NCI-H146 treated with DMSO at 0.1 percent for 48 hours (cell line): Measurements from ENCODE around the gene GSS.

Experiments
- DNase-seq: peaks from one replicate; lab custom pipeline; 2025; ENCODE audit not compliant: unreplicated experiment; lab: John Stamatoyannopoulos, UW

GSS gene

DNA sequence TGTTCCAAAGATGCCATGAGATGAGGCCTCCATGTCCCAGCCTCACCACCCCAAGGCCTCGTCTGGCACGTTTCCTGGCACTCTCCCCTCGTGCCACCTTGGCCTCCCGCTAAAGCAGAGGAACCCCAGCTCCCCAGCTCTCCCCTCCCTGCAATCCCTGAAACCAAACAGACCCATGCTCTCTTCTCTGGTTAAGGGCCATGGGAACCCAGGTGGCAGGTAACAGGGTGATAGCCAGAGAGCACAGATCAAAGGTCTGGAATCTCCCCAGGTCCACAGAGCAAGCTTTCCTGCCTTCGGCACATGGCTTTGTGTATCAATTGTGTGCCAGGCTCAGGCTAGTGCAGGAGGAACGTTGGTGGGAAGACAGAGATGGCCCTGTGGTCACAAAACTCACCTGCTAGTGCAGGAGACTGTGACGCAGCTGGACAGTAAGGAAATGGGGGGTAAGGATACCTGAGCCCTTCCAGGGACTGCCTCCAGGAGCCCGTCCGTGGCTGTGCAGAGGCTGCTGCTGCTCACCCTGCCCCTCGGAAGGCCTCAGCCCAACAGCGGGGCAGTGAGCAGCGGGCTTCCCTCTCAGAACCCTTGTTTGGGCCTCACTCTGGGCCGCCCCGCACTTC, 39.0 kb upstream of the GSS start:
- no peak for DNase-seq

DNA sequence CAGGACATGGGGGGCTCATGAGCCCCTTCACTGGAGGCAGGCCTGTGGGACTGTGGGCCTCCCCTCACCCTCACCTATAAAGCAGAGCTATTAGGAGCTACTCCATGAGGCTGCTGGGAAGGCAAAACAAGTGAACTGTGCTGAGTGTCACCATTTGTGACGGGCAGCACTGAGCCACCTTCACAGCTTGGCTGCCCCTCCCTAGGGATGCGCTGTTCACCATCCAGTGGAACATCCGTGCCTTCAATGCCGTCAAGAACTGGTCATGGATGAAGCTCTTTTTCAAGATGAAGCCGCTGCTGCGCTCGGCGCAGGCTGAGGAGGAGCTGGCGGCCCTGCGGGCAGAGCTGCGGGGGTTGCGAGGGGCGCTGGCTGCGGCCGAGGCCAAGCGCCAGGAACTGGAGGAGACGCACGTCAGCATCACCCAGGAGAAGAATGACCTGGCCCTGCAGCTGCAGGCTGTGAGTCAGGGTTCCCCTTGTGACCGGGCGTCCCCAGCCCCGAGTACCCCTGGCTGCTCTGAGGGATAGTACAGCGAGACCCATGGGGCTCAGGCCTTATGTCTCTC, 38.4 kb upstream of the GSS start:
- no peak for DNase-seq

DNA sequence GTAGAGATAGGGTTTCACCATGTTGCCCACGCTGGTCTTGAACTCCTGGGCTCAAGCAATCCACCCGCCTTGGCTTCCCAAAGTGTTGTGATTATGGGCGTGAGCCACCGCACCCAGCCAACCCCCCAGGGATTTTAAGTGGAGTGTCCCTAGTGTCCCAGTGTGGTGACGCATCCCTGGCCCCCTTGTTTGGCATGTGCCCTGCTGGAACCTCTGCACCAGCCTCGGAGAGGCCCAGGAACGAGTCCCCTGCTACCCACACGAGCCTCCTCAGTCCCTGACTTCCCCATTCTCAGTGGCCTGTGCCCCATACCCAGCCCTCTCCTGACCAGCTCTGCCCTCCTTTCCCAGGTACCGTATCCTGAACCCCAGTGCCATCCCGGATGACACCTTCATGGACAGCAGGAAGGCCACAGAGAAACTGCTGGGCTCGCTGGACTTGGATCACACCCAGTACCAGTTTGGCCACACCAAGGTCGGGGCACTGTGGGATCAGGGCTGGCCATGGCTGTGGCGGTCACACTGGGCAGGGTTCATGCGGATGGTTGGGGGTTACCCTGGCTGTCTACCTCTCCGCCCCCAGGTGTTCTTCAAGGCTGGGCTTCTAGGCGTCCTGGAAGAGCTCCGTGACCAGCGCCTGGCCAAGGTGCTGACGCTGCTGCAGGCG, 37.3 kb upstream of the GSS start:
- no peak for DNase-seq

DNA sequence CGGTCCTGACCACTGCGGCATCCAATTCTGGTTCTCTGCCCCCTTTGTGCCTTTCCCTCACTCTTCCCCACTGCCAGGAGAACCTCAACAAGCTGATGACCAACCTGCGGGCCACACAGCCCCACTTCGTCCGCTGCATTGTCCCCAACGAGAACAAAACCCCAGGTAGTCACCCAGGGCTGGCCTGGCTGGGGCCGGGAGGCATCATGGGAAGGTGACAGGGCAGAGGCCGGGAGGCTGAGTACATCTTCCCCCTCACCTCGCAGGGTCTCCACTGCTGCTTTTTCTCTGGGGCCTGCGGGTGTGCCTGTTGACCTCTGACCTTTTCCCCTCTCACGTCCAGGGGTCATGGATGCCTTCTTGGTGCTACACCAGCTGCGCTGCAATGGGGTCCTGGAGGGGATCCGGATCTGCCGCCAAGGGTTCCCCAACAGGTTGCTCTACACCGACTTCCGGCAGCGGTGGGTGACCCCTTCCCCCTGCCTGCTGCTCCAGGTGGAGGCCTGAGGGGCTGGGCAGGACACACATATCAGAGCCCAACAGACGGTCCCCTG, 35.1 kb upstream of the GSS start:
- DNase-seq, result no peak

DNA sequence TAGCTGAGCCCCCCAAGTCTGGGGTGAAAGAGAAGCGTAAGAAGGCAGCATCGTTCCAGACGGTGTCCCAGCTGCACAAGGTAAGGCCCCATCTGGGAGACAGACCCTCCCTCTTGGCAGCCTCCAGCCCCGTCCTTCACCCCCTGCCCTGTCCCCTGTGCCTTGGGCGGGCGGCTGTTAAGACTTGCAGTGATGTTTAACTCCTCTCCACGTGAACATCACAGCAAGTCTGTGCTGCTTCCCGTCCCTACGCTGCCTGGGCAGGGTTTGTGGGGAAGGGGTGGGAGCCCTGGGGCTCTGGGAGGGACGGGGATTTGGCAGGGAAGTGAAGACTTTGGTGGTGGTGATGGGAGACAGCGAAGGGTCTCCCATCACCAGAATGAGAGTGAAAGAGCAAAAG, 34.6 kb upstream of the GSS start:
- DNase-seq, result no peak

DNA sequence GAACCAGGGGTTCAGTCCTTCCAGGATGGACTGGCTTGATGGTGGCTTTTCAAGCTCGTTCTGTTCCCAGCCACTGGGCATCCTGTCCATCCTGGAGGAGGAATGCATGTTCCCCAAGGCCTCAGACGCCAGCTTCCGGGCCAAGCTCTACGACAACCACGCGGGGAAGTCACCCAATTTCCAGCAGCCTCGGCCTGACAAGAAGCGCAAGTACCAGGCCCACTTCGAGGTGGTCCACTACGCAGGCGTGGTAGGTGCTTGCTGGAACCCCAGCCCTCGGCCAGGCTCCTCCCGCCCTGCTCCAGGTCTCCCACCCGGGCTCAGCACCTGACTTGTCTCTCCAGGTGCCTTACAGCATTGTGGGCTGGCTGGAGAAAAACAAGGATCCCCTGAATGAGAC, 34.1 kb upstream of the GSS start:
- DNase-seq, result no peak

DNA sequence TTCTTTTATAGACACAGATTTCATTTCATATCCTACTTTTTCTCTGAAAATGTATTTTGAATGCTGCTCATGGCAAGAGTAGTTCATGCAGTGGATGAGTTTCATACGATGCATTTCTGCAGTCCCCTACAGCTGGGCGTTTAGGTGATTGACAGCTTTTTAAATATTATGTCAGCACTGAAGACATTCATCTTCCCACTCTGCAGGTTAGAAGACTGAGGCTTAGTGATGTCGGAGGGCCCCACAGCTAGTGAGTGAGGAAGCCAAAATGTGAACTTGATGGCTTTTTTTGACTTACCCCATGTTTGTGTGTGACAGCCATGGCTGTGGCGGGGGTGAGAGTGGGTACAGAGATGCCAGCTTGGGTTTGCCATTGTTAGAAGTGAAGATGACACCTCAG, 33.5 kb upstream of the GSS start:
- no peak for DNase-seq

DNA sequence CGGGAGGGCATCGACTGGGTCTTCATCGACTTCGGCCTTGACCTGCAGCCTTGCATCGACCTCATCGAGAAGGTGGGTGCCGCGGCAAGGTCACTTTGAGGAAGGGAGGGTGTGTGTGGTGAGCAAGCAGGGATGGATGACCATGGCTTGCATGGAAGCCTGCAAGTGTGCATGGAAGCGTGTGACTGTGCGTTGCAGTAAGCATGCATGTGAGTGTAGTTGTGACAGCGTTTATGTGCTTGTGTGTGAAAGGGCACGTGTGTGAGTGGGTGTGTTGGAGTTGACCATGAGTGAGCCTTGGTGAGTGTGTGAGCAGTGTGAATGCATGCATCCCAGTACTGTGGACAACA, 32.6 kb upstream of the GSS start:
- DNase-seq, result no peak

DNA sequence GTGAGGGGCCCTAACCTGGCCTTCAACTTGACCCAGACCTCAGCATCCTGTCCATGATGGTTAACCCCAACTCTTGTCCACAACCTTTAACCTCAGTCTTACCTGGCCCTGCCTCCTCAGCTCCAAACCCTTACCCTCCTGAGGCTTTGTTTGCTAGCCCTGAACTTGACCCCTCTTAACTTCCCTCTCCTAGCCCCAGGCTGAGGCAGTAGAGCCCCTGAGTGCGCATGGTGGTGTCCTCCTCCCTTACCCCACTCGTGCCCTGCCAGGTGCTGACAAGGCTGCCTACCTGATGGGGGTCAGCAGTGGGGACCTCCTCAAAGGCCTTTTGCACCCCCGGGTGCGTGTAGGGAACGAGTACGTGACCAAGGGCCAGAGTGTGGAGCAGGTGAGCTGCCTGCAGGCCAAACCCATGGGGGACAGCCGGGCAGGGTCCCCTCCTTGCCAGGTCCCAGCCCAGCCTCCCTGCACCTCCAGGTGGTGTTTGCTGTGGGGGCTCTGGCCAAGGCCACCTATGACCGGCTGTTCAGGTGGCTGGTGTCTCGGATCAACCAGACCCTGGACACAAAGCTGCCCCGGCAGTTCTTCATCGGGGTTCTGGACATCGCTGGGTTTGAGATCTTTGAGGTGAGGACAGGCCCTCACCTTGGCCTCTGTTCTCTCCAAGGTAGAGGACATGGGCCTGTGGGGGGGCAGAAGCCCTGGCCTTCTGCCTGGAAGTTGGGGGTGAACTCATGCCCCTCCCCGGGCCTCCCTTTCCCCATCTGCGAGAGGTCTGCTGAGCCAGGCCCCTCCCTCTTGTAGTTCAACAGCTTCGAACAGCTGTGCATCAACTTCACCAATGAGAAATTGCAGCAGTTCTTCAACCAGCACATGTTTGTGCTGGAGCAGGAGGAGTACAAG, 31.9 kb upstream of the GSS start:
- DNase-seq, result no peak

DNA sequence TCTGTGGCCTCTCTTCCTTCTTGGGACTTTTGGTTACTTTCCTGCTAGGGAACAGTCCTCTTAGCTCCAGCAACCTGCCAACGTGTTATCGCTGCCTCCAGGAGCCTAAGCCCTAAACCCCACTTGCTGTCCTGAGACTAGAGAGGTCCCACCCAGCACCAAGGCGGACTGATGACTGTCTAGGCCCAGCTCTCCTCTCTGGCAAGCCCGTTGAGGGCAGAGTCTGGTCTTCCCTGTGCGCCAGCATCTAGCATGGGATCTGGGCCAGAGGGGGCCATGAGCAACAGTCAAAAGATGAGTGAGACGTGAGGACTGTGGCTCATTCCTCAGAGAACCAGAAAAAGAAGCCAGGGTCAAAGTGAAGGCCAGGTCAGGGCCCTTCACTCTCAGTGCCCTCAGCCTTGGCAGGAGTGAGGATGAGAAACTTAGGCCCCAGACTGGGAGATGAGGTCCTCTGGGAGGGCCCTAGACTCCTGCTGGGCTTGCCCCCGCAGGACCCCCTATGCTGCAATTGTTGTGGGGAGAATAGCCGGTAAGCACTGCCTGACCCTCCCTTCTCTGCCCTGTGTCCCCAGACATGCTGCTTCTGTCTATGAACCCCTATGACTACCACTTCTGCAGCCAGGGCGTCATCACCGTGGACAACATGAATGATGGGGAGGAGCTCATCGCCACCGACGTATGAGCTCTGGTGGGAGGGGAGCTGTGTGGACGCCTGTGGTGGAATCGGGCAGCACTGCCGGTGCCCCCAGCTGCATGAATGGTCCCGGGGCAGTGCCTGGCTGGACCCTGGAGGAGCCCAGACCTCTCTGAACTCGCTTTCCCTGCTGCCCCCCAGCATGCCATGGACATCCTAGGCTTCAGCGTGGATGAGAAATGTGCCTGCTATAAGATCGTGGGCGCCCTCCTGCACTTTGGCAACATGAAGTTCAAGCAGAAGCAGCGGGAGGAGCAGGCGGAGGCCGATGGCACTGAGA, 31.0 kb upstream of the GSS start:
- no peak for DNase-seq

DNA sequence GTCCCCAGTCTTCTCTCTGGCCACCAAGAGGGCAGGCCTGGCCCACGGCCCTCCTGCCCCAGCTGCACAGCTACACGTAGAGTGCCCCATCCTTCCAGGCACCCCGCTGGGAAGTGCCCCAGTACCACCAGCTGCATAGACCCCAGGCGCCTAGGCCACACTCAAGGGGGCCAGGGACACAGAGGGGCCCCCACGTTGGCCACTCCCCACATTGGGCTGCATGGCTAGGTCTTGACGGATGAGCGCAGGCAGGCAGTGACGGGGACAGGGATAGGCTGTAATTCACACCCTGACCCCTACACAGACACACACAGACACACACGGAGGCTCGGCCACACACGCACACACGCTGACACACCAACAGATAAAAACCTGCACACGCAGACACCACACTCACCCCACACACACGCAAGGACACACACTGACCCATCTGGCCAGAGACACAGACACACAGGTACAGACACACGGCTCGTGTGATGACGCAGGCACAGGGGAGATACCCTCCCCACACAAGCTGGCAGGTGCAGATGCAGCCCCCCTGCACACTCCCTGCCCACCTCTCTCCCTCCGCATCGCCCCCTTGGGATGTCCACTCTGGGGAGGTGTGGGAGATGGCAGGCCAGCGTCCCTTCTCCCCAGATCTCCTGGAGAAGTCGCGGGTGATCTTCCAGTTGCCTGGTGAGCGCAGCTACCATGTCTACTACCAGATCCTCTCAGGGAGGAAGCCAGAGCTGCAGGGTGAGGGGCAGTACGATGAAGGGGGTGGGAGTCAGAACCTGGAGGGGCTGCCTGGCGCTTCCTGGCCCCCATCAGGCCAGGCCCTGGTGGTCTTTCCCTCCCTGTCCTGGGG, 30.1 kb upstream of the GSS start:
- DNase-seq, result no peak

DNA sequence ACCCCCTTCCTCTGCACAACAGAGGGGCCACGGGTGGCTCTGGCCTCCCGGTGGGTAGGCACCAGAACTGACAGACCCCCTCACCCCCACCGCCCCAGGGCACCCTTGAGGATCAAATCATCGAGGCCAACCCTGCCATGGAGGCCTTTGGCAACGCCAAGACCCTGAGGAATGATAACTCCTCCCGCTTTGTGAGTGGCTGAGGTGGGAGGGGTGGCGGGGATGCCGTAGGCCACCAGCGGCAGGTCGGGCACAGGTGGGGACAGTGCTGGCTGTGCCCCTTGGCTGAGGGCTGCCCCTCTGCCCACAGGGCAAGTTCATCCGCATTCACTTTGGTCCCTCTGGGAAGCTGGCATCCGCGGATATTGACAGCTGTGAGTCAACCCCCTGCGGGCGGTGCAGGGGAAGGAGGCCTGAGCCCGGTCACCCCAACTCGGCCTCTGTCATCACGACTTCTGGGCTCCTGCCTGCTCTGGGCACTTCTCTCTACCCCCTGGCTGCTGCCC, 29.2 kb upstream of the GSS start:
- no peak for DNase-seq

DNA sequence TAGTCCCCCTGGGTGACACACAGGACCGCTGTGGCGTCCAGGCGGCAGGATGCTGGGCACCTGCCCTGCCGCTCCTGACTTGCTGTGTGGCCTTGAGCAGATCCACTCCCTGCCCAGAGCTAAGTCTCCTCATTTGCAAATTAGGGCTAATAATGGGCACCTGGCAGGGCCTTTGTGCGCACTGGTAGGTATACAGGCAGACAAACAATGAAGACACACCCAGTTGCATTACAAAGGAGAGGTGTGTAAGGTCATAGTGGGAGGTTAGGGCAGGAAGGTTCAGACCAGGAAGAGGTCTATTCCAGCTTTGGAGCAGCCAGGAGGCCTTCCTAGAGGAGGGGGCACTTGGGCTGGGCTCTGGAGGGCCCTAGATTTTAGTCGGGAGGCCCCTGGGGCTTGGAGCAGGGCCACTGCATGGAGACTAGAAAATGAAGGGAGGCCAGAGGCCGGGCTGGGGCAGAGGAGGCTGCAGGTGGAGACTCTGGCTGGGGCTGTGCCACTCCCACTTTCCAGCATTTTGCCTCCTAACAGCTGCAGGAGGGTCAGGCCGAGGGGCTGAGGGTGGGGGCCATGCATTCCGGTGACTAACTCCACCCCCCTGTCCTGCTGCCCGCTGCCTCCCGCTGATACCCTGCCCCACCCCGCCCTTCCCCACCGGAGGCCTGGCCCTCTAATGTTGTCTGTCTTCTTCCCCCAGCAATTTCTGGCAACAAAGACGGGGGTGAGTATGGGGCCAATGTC, 28.6 kb upstream of the GSS start:
- peak; percentile 96 for DNase-seq

DNA sequence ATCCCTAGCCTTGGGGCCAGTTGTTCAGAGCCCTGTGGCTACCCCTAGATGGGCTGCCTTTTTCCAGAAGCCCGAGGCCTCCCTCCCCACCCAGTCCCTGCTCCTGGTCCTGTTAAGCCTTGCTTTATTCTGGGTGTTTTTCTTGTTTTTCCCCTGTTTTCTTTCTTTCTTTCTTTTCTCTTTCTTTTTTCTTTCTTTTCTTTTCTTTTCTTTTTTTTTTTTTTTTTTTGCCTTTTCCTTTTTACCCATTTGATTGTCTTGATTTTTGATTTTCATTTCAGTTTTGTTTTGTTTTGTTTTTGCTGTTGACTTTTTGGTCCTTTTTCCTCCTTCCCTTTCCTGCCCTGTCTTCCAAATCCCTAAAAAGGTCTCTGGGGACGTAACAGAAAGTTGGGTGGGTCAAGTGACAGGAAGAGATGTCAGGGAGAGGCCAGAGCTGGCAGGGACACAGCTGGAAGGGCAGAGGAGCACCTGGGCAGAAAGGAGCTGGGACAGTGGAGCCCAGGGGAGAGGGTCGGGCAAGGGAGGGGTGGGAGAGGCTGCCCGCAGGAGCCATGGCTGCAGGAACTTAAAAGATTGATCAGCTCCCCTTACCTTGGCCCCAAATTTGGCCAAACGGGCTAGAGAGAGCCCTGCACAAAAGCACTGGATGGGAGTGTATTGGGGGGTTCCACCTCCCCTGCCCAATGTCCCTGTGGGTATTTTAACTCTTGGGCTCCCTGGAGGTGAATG, 27.6 kb upstream of the GSS start:
- no peak for DNase-seq

DNA sequence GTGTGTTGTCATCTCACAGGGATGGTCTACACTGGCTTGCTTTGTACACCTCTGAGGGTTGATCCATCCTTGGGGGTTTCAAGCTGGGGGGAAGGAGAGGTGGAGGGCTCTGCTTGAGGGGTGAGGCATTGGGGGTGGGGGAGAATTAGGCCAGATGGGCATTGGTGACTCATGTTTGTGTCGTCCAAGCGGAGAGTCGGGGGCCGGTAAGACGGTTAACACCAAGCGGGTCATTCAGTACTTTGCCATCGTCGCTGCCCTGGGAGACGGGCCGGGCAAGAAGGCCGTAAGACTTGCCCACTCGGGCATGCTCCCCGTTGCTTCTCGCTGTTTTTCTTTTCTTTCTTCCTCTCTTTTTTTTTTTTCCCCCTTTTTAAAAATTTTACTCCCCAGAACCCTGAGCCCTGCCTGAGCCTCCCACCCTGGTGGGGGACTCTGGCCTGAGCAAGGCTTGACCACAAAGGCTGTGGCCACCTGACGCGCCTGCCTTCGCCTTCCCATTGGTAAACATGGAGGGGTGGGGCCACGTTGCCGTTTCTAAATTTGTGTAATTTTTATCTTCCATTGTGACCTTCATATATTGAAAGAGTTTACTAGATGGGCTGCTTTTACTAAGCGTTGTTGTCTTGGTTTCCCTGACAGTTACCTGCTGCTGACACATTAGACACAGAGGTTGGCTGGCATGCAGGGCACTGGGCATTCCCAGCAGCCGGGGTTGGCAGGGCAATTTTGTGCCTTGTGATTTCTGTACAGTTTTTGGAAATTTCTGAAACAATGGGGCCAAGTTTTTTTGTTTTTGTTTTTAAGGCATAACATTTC, 26.9 kb upstream of the GSS start:
- DNase-seq, result no peak

DNA sequence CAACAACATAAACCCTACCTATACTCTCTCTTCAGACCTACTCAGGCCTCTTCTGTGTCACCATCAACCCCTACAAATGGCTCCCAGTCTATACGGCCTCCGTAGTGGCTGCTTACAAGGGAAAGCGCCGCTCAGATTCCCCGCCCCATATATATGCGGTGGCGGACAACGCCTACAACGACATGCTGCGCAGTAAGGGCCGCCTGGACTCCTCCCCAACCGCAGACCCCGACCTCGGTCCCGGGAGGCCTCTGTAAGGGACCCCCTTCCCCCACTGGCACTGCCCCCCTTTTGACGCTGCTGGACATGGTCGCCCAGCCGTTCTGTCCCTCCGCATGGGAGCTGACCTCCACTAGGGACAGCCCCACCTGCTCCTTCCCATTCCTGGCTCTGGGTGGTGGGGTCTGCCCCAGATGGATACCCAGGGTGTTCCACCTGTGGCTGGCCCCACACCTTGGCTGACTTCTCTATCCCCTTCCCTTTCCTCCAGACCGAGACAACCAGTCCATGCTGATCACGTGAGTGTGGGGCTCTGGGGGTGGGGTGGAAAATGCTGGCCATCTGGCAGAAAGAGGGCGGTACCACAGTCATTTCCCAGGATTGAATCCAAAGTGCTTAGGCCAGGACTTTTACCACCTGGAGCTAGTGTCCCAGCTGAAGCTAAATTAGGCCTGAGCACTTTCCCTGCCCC, 25.1 kb upstream of the GSS start:
- DNase-seq, result no peak
